Measurements from ENCODE around the gene STXBP1.

DNA sequence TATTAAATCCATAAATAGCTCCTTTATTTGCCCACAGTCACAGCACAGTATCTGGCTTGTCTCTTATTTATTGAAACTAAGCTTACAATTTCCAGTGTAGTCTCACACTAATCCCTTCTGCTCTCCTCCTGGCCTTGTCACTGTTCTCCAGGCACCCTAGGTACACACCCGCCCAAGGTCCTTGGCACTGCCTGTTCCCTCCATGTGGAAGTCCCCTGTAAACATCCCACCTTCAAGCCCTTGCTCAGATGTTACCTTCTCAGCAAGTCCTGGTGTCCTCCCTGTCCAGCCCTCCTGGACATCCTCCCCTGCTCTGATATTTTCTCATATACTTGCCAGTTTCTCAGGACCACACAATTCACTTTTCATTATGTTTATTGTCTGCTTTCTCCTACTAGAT is 50.5 kb downstream of the STXBP1 start:
- TF ChIP-seq, protein P1, sequence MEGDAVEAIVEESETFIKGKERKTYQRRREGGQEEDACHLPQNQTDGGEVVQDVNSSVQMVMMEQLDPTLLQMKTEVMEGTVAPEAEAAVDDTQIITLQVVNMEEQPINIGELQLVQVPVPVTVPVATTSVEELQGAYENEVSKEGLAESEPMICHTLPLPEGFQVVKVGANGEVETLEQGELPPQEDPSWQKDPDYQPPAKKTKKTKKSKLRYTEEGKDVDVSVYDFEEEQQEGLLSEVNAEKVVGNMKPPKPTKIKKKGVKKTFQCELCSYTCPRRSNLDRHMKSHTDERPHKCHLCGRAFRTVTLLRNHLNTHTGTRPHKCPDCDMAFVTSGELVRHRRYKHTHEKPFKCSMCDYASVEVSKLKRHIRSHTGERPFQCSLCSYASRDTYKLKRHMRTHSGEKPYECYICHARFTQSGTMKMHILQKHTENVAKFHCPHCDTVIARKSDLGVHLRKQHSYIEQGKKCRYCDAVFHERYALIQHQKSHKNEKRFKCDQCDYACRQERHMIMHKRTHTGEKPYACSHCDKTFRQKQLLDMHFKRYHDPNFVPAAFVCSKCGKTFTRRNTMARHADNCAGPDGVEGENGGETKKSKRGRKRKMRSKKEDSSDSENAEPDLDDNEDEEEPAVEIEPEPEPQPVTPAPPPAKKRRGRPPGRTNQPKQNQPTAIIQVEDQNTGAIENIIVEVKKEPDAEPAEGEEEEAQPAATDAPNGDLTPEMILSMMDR (conservative IDR thresholded peaks at IDR 0.05; ENCODE audit: low read depth, low read length): no peak
- TF ChIP-seq EZH2 (IDR thresholded peaks at IDR 0.05; ENCODE audit: borderline replicate concordance, low read depth, low read length, poor library complexity, severe bottlenecking): no peak
